ENCODE measurements around the gene ARRDC3.
"Not testable (repeated sequence)": the region's sequence is repeated elsewhere in the genome, so short reads cannot be mapped to it uniquely, and the experiment has no call there.

The ARRDC3 gene

DNA sequence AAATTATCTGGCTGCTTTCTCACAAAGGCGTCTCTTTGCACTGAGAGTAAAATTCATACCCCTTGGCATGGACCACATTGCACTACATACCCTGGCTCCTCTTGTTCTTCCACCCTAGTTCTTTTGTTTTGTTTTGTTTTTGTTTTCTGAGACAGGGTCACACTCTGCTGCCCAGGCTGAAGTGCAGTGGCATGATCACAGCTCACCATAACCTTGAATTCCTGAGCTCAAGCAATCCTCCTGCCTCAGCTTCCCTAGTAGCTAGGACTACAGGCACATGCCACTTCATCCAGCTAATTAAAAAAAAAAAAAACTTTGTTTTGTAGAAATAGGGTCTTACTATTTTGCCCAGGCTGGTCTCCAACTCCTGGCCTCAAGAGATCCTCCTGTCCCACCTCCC is 51.4 kb downstream of the ARRDC3 start:
- DNase-seq, result no peak
- Mint-ChIP-seq H3K27me3 (no peaks in the 10 kb centered on the region), H3K27ac (no peak overlapping the region), H3K36me3 (no peaks in the 10 kb centered on the region), H3K9me3 (no peaks in the 10 kb centered on the region), H3K4me3 (no peak overlapping the region), H3K4me1 (peaks cover 0 to 6% of the 10 kb centered on the region in 2 donors)
- ATAC-seq (replicated peaks), result no peak

DNA sequence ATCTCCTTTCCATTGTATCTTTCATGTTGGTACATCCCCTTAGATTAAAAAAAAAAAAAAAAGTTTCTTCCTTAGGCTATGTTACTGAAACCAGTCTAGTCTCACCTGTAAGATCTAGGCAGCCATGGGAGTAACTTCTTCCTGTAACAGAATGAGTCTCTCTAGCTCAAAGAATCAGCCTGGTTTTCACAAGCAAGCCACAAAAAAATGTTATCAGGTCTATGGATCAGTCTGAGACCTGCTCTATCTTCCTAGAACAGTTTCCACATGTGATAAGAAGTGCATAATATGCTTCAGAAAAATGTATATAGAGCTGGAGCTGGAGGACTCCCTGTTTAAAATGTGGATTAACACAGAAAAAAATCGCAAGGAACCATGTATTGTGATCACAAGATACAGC is 53.8 kb downstream of the ARRDC3 start:
- no peak overlapping the region for H3K4me3 Mint-ChIP-seq
- H3K27ac Mint-ChIP-seq, result no peak overlapping the region
- H3K27me3 Mint-ChIP-seq, result no peaks in the 10 kb centered on the region
- H3K4me1 Mint-ChIP-seq, result peaks cover 0 to 6% of the 10 kb centered on the region in 2 donors
- H3K36me3 Mint-ChIP-seq, result no peaks in the 10 kb centered on the region
- no peaks in the 10 kb centered on the region for H3K9me3 Mint-ChIP-seq
- no peak for ATAC-seq (replicated peaks)
- no peak for DNase-seq

DNA sequence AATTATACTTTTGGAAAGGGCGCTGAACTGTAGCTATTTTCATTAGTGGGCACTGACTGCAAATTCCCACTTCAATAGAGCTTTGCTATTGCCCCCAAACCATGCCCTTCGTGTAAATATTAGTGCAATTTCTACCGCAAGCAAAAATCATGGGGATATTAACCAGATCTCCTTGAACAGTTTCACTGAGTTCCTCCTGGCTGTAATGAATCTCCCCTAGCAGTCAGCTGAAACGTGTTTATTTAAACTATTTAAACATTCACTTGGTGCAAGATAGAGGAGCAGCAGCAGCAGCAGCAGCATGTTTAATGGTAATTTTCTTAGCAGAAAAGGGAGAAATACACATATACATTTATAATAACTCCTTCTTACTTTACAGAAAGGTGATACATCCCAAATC is 54.4 kb downstream of the ARRDC3 start:
- Mint-ChIP-seq H3K4me3 (no peak overlapping the region), H3K27ac (no peak overlapping the region), H3K9me3 (no peaks in the 10 kb centered on the region), H3K27me3 (no peaks in the 10 kb centered on the region), H3K36me3 (no peaks in the 10 kb centered on the region), H3K4me1 (peaks cover 0 to 6% of the 10 kb centered on the region in 2 donors)
- no peak for DNase-seq
- no peak for ATAC-seq (replicated peaks)

DNA sequence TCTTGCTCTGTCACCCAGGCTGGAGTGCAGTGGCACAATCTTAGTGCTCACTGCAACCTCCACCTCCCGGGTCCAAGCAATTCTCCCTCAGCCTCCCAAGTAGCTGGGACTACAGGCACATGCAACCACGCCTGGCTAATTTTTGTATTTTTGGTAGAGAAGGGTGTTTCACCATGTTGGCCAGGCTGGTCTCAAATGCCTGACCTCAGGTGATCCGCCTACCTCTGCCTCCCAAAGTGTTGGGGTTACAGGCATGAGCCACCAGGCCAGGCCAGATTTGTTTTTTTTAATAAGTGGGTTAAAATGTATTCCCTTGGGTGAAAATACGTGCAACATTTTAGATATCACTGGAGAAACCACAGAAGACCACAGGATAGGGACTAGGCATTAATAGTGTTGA is 60.1 kb downstream of the ARRDC3 start:
- not testable (repeated sequence) for ATAC-seq (replicated peaks); H3K9me3 Mint-ChIP-seq; H3K27me3 Mint-ChIP-seq; H3K36me3 Mint-ChIP-seq; H3K27ac Mint-ChIP-seq; H3K4me3 Mint-ChIP-seq; DNase-seq; H3K4me1 Mint-ChIP-seq

DNA sequence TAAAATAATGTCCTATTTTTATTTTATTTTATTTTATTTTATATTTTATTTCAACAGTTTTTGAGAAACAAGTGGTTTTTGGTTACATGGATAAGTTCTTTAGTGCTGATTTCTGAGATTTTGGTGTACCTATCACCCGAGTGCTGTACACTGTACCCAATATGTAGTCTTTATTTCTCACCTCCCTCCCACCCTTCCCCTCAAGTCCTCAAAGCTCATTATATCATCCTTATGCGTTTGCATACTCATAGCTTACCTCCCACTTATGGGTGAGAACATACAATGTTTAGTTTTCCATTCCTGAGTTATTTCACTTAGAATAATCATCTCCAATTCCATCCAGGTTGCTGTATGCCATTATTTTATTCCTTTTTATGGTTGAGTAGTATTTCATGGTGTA is 63.5 kb downstream of the ARRDC3 start:
- H3K27ac Mint-ChIP-seq, result no peak overlapping the region
- H3K4me3 Mint-ChIP-seq, result no peak overlapping the region
- no peaks in the 10 kb centered on the region for H3K36me3 Mint-ChIP-seq
- peaks cover 9 to 14% of the 10 kb centered on the region in 2 donors for H3K4me1 Mint-ChIP-seq
- peaks cover 0 to 3% of the 10 kb centered on the region in 2 donors for H3K9me3 Mint-ChIP-seq
- H3K27me3 Mint-ChIP-seq, result no peaks in the 10 kb centered on the region
- ATAC-seq (replicated peaks) (no peak), DNase-seq (no peak)

DNA sequence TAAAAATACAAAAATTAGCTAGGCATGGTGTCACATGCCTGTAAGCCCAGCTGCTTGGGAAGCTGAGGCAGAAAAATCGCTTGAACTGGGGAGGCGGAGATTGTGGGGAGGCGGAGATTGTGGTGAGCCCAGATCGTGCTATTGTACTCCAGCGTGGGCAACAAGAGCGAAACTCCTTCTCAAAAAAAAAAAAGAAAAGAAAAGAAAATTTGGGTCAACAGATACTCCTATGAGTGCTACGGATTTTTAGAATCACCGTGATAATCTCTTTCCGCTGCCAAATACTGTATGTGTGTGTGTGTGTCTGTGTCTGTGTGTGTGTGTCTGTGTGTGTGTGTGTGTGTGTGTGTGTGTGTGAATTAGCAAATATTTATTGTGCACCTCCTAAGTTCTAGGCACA is 64.4 kb downstream of the ARRDC3 start:
- DNase-seq (no peak), ATAC-seq (replicated peaks) (no peak)
- Mint-ChIP-seq H3K4me1 (peaks cover 16 to 23% of the 10 kb centered on the region in 2 donors), H3K27ac (no peak overlapping the region), H3K36me3 (no peaks in the 10 kb centered on the region), H3K4me3 (no peak overlapping the region), H3K9me3 (peaks cover 0 to 3% of the 10 kb centered on the region in 2 donors), H3K27me3 (no peaks in the 10 kb centered on the region)
